HG03521 (cell line): ENCODE measurements around the gene RELB.
"Not testable (repeated sequence)": the region's sequence is repeated elsewhere in the genome, so short reads cannot be mapped to it uniquely, and the experiment has no call there.

Experiments used
- ATAC-seq: cut with Tn5 transposase; IDR thresholded peaks from one replicate; pipeline ENCODE4 v1.9.1; 2021; ENCODE audit warnings: mild to moderate bottlenecking, moderate library complexity; ENCODE audit not compliant: unreplicated experiment

Gene RELB

GRCh38 chr19:44987148-44987675, 14.1 kb upstream of the RELB start:
- no peak for ATAC-seq

GRCh38 chr19:44988273-44988672, 13.0 kb upstream of the RELB start:
- no peak for ATAC-seq

GRCh38 chr19:44988896-44989556, 12.2 kb upstream of the RELB start:
- no peak for ATAC-seq

- ATAC-seq: no peak
Observed at GRCh38 chr19:44990459-44990858, 10.8 kb upstream of the RELB start.

GRCh38 chr19:44990966-44991365, 10.3 kb upstream of the RELB start:
- no peak for ATAC-seq

- ATAC-seq: no peak
Observed at GRCh38 chr19:44992336-44993163, 8.7 kb upstream of the RELB start.

GRCh38 chr19:44993526-44993925, 7.7 kb upstream of the RELB start:
- no peak for ATAC-seq

GRCh38 chr19:44993926-44994537, 7.2 kb upstream of the RELB start:
- no peak for ATAC-seq

- ATAC-seq: no peak
Observed at GRCh38 chr19:44998025-44998424, 3.2 kb upstream of the RELB start.

- not testable (repeated sequence) for ATAC-seq
Observed at GRCh38 chr19:44999131-44999925, 1.9 kb upstream of the RELB start.

GRCh38 chr19:45000665-45001064, 599 bp upstream of the RELB start:
- not testable (repeated sequence) for ATAC-seq

GRCh38 chr19:45003485-45003884, 2.2 kb downstream of the RELB start:
- no peak for ATAC-seq

GRCh38 chr19:45005787-45006186, 4.5 kb downstream of the RELB start:
- ATAC-seq: no peak

GRCh38 chr19:45008552-45008951, 7.3 kb downstream of the RELB start:
- no peak for ATAC-seq

GRCh38 chr19:45009625-45010255, 8.5 kb downstream of the RELB start:
- ATAC-seq: no peak

- no peak for ATAC-seq
Observed at GRCh38 chr19:45010306-45010705, 9.0 kb downstream of the RELB start.

GRCh38 chr19:45011959-45012358, 10.7 kb downstream of the RELB start:
- no peak for ATAC-seq

GRCh38 chr19:45016388-45017314, 15.4 kb downstream of the RELB start:
- ATAC-seq: peak; percentile 73

GRCh38 chr19:45019187-45019586, 17.9 kb downstream of the RELB start:
- ATAC-seq: no peak
